Right forelimb (tissue), 1 donor: ENCODE data around the gene MARS1.
A peak's percentile ranks its signal among the peaks of the same experiment; 100 is the strongest.
"Not testable (repeated sequence)": the region's sequence is repeated elsewhere in the genome, so short reads cannot be mapped to it uniquely, and the experiment has no call there.

Experiments
- DNase-seq: peaks from one replicate; pipeline ENCODE4 v3.0.0-alpha.2; 2018

MARS1 gene

GRCh38 chr12:57487597-57488401, at the start of gene MARS1:
Gene MARS1, plus strand, starts transcription at chr12:57488068. Its CDS starts 23 bp downstream, at chr12:57488091.
- peak; percentile 94 for DNase-seq

GRCh38 chr12:57438400-57438799, 49.5 kb upstream of the MARS1 start:
- no peak for DNase-seq

- no peak for DNase-seq
These were observed 48.1 kb upstream of the MARS1 start for GRCh38 chr12:57439762-57440266.

GRCh38 chr12:57441393-57441792, 46.5 kb upstream of the MARS1 start:
- DNase-seq, result not testable (repeated sequence)

- DNase-seq, result no peak
These were observed 45.9 kb upstream of the MARS1 start for GRCh38 chr12:57441846-57442427.

- not testable (repeated sequence) for DNase-seq
These were observed 43.5 kb upstream of the MARS1 start for GRCh38 chr12:57444337-57444736.

- no peak for DNase-seq
These were observed 43.1 kb upstream of the MARS1 start for GRCh38 chr12:57444744-57445143.

- DNase-seq, result no peak
These were observed 41.4 kb upstream of the MARS1 start for GRCh38 chr12:57446292-57446960.

- no peak for DNase-seq
These were observed 39.2 kb upstream of the MARS1 start for GRCh38 chr12:57448669-57449068.

GRCh38 chr12:57449375-57449774, 38.5 kb upstream of the MARS1 start:
- no peak for DNase-seq

- no peak for DNase-seq
These were observed 37.8 kb upstream of the MARS1 start for GRCh38 chr12:57450057-57450456.

GRCh38 chr12:57451233-57451778, 36.6 kb upstream of the MARS1 start:
- DNase-seq, result no peak

GRCh38 chr12:57452181-57452936, 35.5 kb upstream of the MARS1 start:
- peak; percentile 46 for DNase-seq

- peak; percentile 81 for DNase-seq
These were observed 34.8 kb upstream of the MARS1 start for GRCh38 chr12:57452937-57453509.

GRCh38 chr12:57454213-57454565, 33.7 kb upstream of the MARS1 start:
- peak; percentile 2 for DNase-seq

- peak; percentile 47 for DNase-seq
These were observed 33.1 kb upstream of the MARS1 start, which contains the start of gene INHBE for GRCh38 chr12:57454566-57455373. Gene INHBE, plus strand, starts transcription at chr12:57455307. Its CDS starts 230 bp downstream, at chr12:57455537.

- peak; percentile 39 for DNase-seq
These were observed 32.3 kb upstream of the MARS1 start for GRCh38 chr12:57455374-57456144.

- peak; percentile 51 for DNase-seq
These were observed 31.6 kb upstream of the MARS1 start for GRCh38 chr12:57456145-57456700.

- no peak for DNase-seq
These were observed 31.0 kb upstream of the MARS1 start for GRCh38 chr12:57456737-57457490.
